GM12801 (cell line): ENCODE results near the gene HNRNPUL1.

Experiments
- CTCF ChIP-seq: IDR thresholded peaks from one replicate; pipeline ENCODE4 v1.5.1; 2011; ENCODE audit warnings: control low read depth; ENCODE audit not compliant: insufficient read length; ENCODE audit errors: extremely low read depth

Gene HNRNPUL1

GRCh38 chr19:41221514-41222205, 42.5 kb upstream of the HNRNPUL1 start:
- TF ChIP-seq CTCF, result no peak

- TF ChIP-seq CTCF, result no peak
Measured at GRCh38 chr19:41222240-41222639, 41.9 kb upstream of the HNRNPUL1 start.

- no peak for TF ChIP-seq CTCF
Measured at GRCh38 chr19:41223431-41224234, 40.5 kb upstream of the HNRNPUL1 start.

GRCh38 chr19:41224632-41225031, 39.5 kb upstream of the HNRNPUL1 start:
- TF ChIP-seq CTCF, result no peak

GRCh38 chr19:41225238-41226052, 38.7 kb upstream of the HNRNPUL1 start:
- no peak for TF ChIP-seq CTCF

GRCh38 chr19:41226053-41226873, 37.9 kb upstream of the HNRNPUL1 start:
- TF ChIP-seq CTCF, result no peak
